ENCODE results near the gene TNFRSF18. TPM values are rescaled to one million over a fixed set of nuclear protein-coding genes. Genes with fewer than 3 reads are reported as not detected.

The TNFRSF18 gene
- total and polyA plus RNA-seq, 2 donors (not counting 1 experiment from before 2014, with no cell fraction given): 10.1 to 33.5 TPM

DNA sequence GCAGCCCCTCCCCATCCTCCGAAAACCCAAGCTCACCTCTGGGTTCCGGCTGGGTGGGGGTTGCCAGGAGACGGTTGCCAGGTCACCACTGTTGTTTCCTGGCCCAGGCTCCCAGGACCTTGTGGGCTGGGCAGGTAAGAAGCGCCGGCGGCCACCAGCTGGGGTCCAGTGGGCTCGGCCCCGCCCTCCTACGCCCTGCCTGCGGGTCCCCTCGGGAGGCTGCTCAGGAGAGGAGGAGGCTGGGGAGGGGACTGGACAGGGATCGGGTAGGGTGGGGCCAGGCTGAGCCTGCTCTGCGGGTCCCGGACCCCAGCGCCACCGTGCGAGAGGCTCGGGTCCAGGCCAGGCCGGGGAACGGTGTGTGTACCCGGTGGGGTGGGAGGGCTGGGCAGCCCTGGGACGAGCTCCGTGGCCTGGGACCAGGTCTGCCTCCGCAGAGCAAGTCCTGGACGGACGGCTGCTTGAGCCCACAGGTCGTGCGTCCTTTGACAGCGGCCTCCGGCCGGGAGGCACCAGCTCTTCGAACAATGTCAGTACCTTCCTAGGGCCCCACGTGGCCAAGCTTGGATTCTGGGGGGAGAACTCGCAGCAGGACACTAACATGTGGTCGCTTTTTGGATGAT lies 32.5 kb downstream of the TNFRSF18 start, which contains the start of gene TTLL10:
Gene TTLL10, plus strand, starts transcription at position 88 of the 623 bp plus-strand sequence. CDS start 5,336 bp downstream, outside the sequence.
- Histone ChIP-seq H3K4me1 (ENCODE audit: control insufficient read depth in 2 of 2, insufficient read depth in 2 of 2, low read length in 2 of 2) (peaks cover 57 to 70% of the 10 kb centered on the region in 2 donors), H3K4me2 (replicated peaks; ENCODE audit: low read depth, low read length, poor library complexity, severe bottlenecking) (peak within 1 kb of the TSS; percentile 81), H3K9me3 (ENCODE audit: control extremely low read depth in 1 of 3, control insufficient read depth in 2 of 3, insufficient read depth in 1 of 3, low read length in 2 of 3) (peaks cover 0 to 17% (median 0%) of the 10 kb centered on the region in 3 donors), H3K4me3 (ENCODE audit: control extremely low read depth in 1 of 5, extremely low read depth in 1 of 5, insufficient read depth in 1 of 5, low read depth in 2 of 5, low read length in 4 of 5) (peak within 1 kb of the TSS in 2 of 5 experiments; percentile 15 to 22), H3K36me3 (replicated peaks in 1 of 2; ENCODE audit: control extremely low read depth in 1 of 2, control insufficient read depth in 1 of 2, extremely low read depth in 1 of 2, insufficient read depth in 2 of 2, low read length in 1 of 2) (no peaks in the 10 kb centered on the region), H2AFZ (ENCODE audit: insufficient read depth, low read depth, low read length, poor library complexity, severe bottlenecking) (peak within 1 kb of the TSS; percentile 28), H3K27ac (ENCODE audit: low read length in 2 of 2) (no peak within 1 kb of the TSS), H3K79me2 (ENCODE audit: control insufficient read depth, insufficient read depth, low read length) (no peaks in the 10 kb centered on the region), H3K27me3 (replicated peaks in 1 of 4; ENCODE audit: control extremely low read depth in 1 of 4, control insufficient read depth in 3 of 4, insufficient read depth in 4 of 4, low read length in 3 of 4) (peaks cover 0 to 44% (median 21%) of the 10 kb centered on the region in 4 experiments), H3K9ac (ENCODE audit: low read length) (peak within 1 kb of the TSS; percentile 48), H4K20me1 (ENCODE audit: control insufficient read depth, insufficient read depth, low read length, poor library complexity, severe bottlenecking) (no peaks in the 10 kb centered on the region)
- H3K27ac Mint-ChIP-seq: peak within 1 kb of the TSS; percentile 50
- peak; percentile 31 for ATAC-seq (ENCODE audit: low read depth)
- peaks cover 52% of the 10 kb centered on the region for H3K4me1 Mint-ChIP-seq
- TF ChIP-seq EZH2 (IDR thresholded peaks at IDR 0.05; ENCODE audit: borderline replicate concordance, insufficient read depth, low read depth, low read length, poor library complexity, severe bottlenecking): no peak
- TF ChIP-seq, protein P1, sequence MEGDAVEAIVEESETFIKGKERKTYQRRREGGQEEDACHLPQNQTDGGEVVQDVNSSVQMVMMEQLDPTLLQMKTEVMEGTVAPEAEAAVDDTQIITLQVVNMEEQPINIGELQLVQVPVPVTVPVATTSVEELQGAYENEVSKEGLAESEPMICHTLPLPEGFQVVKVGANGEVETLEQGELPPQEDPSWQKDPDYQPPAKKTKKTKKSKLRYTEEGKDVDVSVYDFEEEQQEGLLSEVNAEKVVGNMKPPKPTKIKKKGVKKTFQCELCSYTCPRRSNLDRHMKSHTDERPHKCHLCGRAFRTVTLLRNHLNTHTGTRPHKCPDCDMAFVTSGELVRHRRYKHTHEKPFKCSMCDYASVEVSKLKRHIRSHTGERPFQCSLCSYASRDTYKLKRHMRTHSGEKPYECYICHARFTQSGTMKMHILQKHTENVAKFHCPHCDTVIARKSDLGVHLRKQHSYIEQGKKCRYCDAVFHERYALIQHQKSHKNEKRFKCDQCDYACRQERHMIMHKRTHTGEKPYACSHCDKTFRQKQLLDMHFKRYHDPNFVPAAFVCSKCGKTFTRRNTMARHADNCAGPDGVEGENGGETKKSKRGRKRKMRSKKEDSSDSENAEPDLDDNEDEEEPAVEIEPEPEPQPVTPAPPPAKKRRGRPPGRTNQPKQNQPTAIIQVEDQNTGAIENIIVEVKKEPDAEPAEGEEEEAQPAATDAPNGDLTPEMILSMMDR (IDR thresholded peaks at IDR 0.05): no peak
- 17% methylated on average over 32 of the region's 35 CpGs for WGBS (ENCODE audit: insufficient coverage)
- ChIA-PET CTCF (interaction anchor here (5.3 kb wide), 1 partner anchor 52 kb away, joined by 31 read pairs; no protein-coding TSS in a partner anchor), POLR2A (interaction anchor here (0.7 to 1.2 kb wide), 2 partner anchors 32 to 37 kb away, joined by 3 to 5 read pairs; no protein-coding TSS in a partner anchor)
- intact Hi-C loops (cut with micrococcal nuclease): loop anchor here (2.0 to 5.0 kb wide), 4 partner anchors 29 to 52 kb away; no protein-coding TSS in a partner anchor
- H3K9me3 Mint-ChIP-seq (ENCODE audit: insufficient read depth): no peaks in the 10 kb centered on the region
- H3K27me3 Mint-ChIP-seq: peaks cover 12% of the 10 kb centered on the region
- peak within 1 kb of the TSS; percentile 55 for H3K4me3 Mint-ChIP-seq
- peak; percentile 84 for DNase-seq
